HepG2 (cell line): ENCODE data around the gene LRRC74A. TPM values are rescaled to one million over a fixed set of nuclear protein-coding genes. Genes with fewer than 3 reads are reported as not detected.

Experiments used
- ATAC-seq: fragments of 200-7000 bp; cut with Tn5 transposase; 3 replicates; pipeline ENCODE4 v1.9.1; 2020; ENCODE audit warnings: mild to moderate bottlenecking, moderate library complexity
- BruUV-seq: library from RNA; stranded (reverse); fragments of 400-500 nt; replicated peaks from 2 replicates; lab custom pipeline; 2021; lab: Mats Ljungman, UMichigan
- CTCF ChIA-PET: fragments of 300-600 bp; formaldehyde crosslinking; extraction: SDS; loops from one replicate; lab custom pipeline; 2021; ENCODE audit warnings: low total read pairs, inconsistent platforms, low intra/inter-chr PET ratio; lab: Yijun Ruan, JAX
- POLR2A ChIA-PET: fragments of 350-600 bp; sonication (Branson Sonifier 250); formaldehyde crosslinking; loops from one replicate; lab custom pipeline; 2020; ENCODE audit warnings: antibody characterized with exemption, inconsistent platforms; lab: Yijun Ruan, JAX
- DNase-seq: peaks from one replicate; pipeline ENCODE4 v3.0.0-alpha.2; 2015; ENCODE audit warnings: low spot score
- FAIRE-seq: peaks from 3 replicates; lab custom pipeline; 2011; peaks lifted over from hg19 to GRCh38; lab: Jason Lieb, UNC
- H2AFZ ChIP-seq: one replicate; pipeline ENCODE4 v1.6.1; 2011; ENCODE audit warnings: low read length, inconsistent platforms
- H3K27ac ChIP-seq: fragments of 300-600 bp; 3 replicates; pipeline ENCODE4 v1.8.0; 2011; ENCODE audit warnings: mixed run types, mild to moderate bottlenecking, mixed read lengths, low read length, inconsistent platforms; ENCODE audit not compliant: insufficient read depth; ENCODE audit errors: extremely low read length
- H3K27me3 ChIP-seq, 2 experiments: fragments of 200-600 bp in 1 of 2; 2 replicates in 1 of 2; 3 replicates in 1 of 2; pipeline versions ENCODE4 v1.6.0 to v1.8.0; 2011; ENCODE audit warnings: low read length in 2 of 2, mild to moderate bottlenecking in 2 of 2, moderate library complexity in 2 of 2, inconsistent platforms in 1 of 2; ENCODE audit not compliant: insufficient read depth in 2 of 2, control insufficient read depth in 1 of 2
- H3K36me3 ChIP-seq, 2 experiments: fragments of 200-600 bp in 1 of 2; replicated peaks in 1 of 2; 2 replicates in 1 of 2; 3 replicates in 1 of 2; pipeline versions ENCODE4 v1.5.1 to v1.8.0; 2011; ENCODE audit warnings: low read length in 2 of 2, inconsistent platforms in 1 of 2; ENCODE audit not compliant: insufficient read depth in 2 of 2, control insufficient read depth in 1 of 2
- H3K4me1 ChIP-seq: 2 replicates; pipeline ENCODE4 v1.5.1; 2012; ENCODE audit warnings: low read length, inconsistent platforms; ENCODE audit not compliant: insufficient read depth
- H3K4me2 ChIP-seq: 2 replicates; pipeline ENCODE4 v1.6.0; 2011; ENCODE audit warnings: low read depth, low read length, inconsistent platforms
- H3K4me3 ChIP-seq, 3 experiments: fragments of 200-600 bp in 1 of 3; sonication (generic), shearing (Covaris generic) in 1 of 3; replicated peaks in 1 of 3; 2 replicates each; pipeline ENCODE4 v1.5.1; 2011 to 2016; ENCODE audit warnings: low read length in 3 of 3, inconsistent platforms in 2 of 3, low read depth in 2 of 3, mild to moderate bottlenecking in 2 of 3, control low read depth in 1 of 3, mixed read lengths in 1 of 3; ENCODE audit not compliant: insufficient read depth in 1 of 3
- H3K79me2 ChIP-seq: one replicate; pipeline ENCODE4 v1.6.1; 2011; ENCODE audit warnings: low read length, inconsistent platforms; ENCODE audit not compliant: insufficient read depth
- H3K9ac ChIP-seq: 2 replicates; pipeline ENCODE4 v1.6.0; 2011; ENCODE audit warnings: mild to moderate bottlenecking, low read depth, low read length, inconsistent platforms; ENCODE audit not compliant: insufficient read depth
- H3K9me3 ChIP-seq: 2 replicates; pipeline ENCODE4 v1.5.1; 2012; ENCODE audit warnings: mild to moderate bottlenecking, low read length
- H4K20me1 ChIP-seq: 2 replicates; pipeline ENCODE4 v1.6.0; 2011; ENCODE audit warnings: inconsistent platforms, mild to moderate bottlenecking, low read length, moderate library complexity; ENCODE audit not compliant: insufficient read depth
- FOXK1 ChIP-seq: sonication (generic); formaldehyde crosslinking; IDR thresholded peaks from 2 replicates; pipeline ENCODE4 v1.4.0; 2020; ENCODE audit warnings: low read depth, missing genetic modification reagents, borderline replicate concordance
- IKZF1 ChIP-seq: fragments of 450-650 bp; IDR thresholded peaks from 2 replicates; pipeline ENCODE4 v1.7.1; 2016
- KLF15 ChIP-seq: sonication (generic); formaldehyde crosslinking; IDR thresholded peaks from 2 replicates; pipeline ENCODE4 v1.8.1; 2023; ENCODE audit warnings: borderline replicate concordance, mild to moderate bottlenecking, inconsistent platforms, missing genetic modification reagents, mixed read lengths
- KLF9 ChIP-seq: IDR thresholded peaks from 2 replicates; pipeline ENCODE4 v1.6.1; 2016; ENCODE audit warnings: low read depth
- NFIC ChIP-seq: IDR thresholded peaks from 2 replicates; pipeline ENCODE4 v1.6.1; 2012; ENCODE audit warnings: mild to moderate bottlenecking, low read length, inconsistent platforms
- PAF1 ChIP-seq: IDR thresholded peaks from 2 replicates; pipeline ENCODE4 v1.6.1; 2016; ENCODE audit warnings: missing genetic modification reagents, missing compliant biosample characterization
- RXRA ChIP-seq: sonication (generic); formaldehyde crosslinking; IDR thresholded peaks from 2 replicates; pipeline ENCODE4 v1.5.1; 2020; ENCODE audit warnings: missing genetic modification reagents
- SALL1 ChIP-seq: sonication (generic); formaldehyde crosslinking; IDR thresholded peaks from 2 replicates; pipeline ENCODE4 v1.8.0; 2022; ENCODE audit warnings: mild to moderate bottlenecking, missing genetic modification reagents
- SMYD3 ChIP-seq: sonication (generic); formaldehyde crosslinking; IDR thresholded peaks from 2 replicates; pipeline ENCODE4 v1.8.1; 2023; ENCODE audit warnings: mild to moderate bottlenecking, missing genetic modification reagents
- ZBTB1 ChIP-seq: sonication (generic); formaldehyde crosslinking; IDR thresholded peaks from 2 replicates; pipeline ENCODE4 v1.4.0; 2020; ENCODE audit warnings: missing genetic modification reagents, borderline replicate concordance
- ZBTB38 ChIP-seq: sonication (generic); formaldehyde crosslinking; IDR thresholded peaks from 2 replicates; pipeline ENCODE4 v1.5.1; 2020; ENCODE audit warnings: mild to moderate bottlenecking, missing genetic modification reagents
- ZNF160 ChIP-seq: sonication (generic); formaldehyde crosslinking; IDR thresholded peaks from 2 replicates; pipeline ENCODE4 v1.8.0; 2022; ENCODE audit warnings: mild to moderate bottlenecking, inconsistent platforms, missing genetic modification reagents
- ZNF207 ChIP-seq: fragments of 450-650 bp; IDR thresholded peaks from 2 replicates; pipeline ENCODE4 v1.6.1; 2016; ENCODE audit warnings: antibody characterized with exemption, borderline replicate concordance
- ZNF644 ChIP-seq: IDR thresholded peaks from 2 replicates; pipeline ENCODE4 v1.6.1; 2016; ENCODE audit warnings: low read depth
- ZNF703 ChIP-seq: sonication (generic); formaldehyde crosslinking; IDR thresholded peaks from 2 replicates; pipeline ENCODE4 v1.5.1; 2020; ENCODE audit warnings: missing genetic modification reagents, mild to moderate bottlenecking, moderate library complexity, borderline replicate concordance
- ZNF772 ChIP-seq: sonication (generic); formaldehyde crosslinking; IDR thresholded peaks from 2 replicates; pipeline ENCODE4 v1.5.0; 2020; ENCODE audit warnings: mild to moderate bottlenecking, missing genetic modification reagents
- WGBS: methylation state at CpG from one replicate; pipeline ENCODE4 v1.1.6; 2017; ENCODE audit warnings: low lambda C conversion rate; 5-methylcytosine and 5-hydroxymethylcytosine counted together
- in situ Hi-C: cut with HindIII; loops from 2 replicates; pipeline ENCODE4 v1.10.0; 2017; ENCODE audit warnings: low pct_unique_long_range_greater_than_20kb; ENCODE audit not compliant: extremely low pct_ligation_motif_present
- intact Hi-C: fragments of 100-400 bp; cut with micrococcal nuclease; formaldehyde crosslinking; loops from one replicate; pipeline ENCODE4 v1.10.0; 2022; ENCODE audit not compliant: unreplicated experiment
- polyA plus RNA-seq, 8 experiments: library from polyadenylated mRNA; depleted of rRNA in 3 of 8; stranded (reverse) in 7 of 8; unstranded in 1 of 8; fragments of >200 nt; fragmentation: Illumina TruSeq in 4 of 8; extraction: Trizol in 4 of 8; gene quantifications; 2 replicates each; pipeline versions ENCODE4 v1.2.1 to v1.2.3, GENCODE V29; 2011 to 2016; ENCODE audit warnings: low read depth in 4 of 8, missing spikeins in 1 of 8, mixed read lengths in 1 of 8; ENCODE audit not compliant: insufficient read depth in 1 of 8
- total RNA-seq, 5 experiments: library from RNA; depleted of rRNA; stranded (reverse); fragments of >200 nt; fragmentation: Illumina TruSeq; extraction: Trizol; gene quantifications; 2 replicates each; pipeline ENCODE4 v1.2.3, GENCODE V29; 2016; ENCODE audit warnings: low read depth in 1 of 5
- TF ChIP-seq, protein P1 (sequence below): sonication (generic); formaldehyde crosslinking; IDR thresholded peaks from 2 replicates; pipeline ENCODE4 v1.5.0; 2020; ENCODE audit warnings: mild to moderate bottlenecking, missing genetic modification reagents, borderline replicate concordance

The LRRC74A gene
- total and polyA plus RNA-seq, 2 of the 13 experiments (the other 11 are each of a cell fraction or from before 2014, with no cell fraction given) = not detected

DNA sequence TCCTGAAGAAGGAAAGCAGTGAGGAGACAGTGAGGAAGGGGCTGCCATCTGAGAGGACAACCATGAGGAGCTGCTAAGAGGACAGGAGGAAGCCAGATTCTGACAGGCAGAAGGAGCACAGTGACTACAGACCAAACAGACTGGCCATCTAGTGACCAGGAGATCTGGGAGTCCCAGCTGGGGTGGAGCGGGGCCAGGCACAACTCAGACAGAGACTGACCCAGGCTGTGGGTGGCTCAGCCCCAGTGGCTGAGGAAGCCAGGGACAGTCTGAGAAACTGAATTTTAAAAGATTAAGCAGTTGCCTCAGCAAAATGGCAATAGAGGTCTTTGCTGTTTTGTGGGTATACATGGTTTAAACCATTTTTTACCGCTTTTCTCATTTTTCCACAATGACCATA, 28.9 kb downstream of the LRRC74A start (continued):
- TF ChIP-seq ZNF207 = no peak

- ChIA-PET POLR2A (no interaction called here), CTCF (no interaction called here)
- H2AFZ ChIP-seq = no peak overlapping the region
- ATAC-seq = no peak
- FAIRE-seq = no peak
- H3K9ac ChIP-seq = no peak overlapping the region
- H3K9me3 ChIP-seq = no peaks in the 10 kb centered on the region
- no peak overlapping the region for H3K4me2 ChIP-seq
- H3K4me1 ChIP-seq = no peaks in the 10 kb centered on the region
- intact Hi-C loops (no loop called here), in situ Hi-C loops (no loop called here)
- WGBS = 0% methylated on average over 1 of the region's 1 CpG
- no TSS peak for BruUV-seq
- H4K20me1 ChIP-seq = no peaks in the 10 kb centered on the region
- H3K27ac ChIP-seq = no peak overlapping the region
- H3K79me2 ChIP-seq = no peaks in the 10 kb centered on the region
- no peak for TF ChIP-seq KLF15
- TF ChIP-seq IKZF1 = 0 out of 2 replicates have a peak, but pooled peaks have one; percentile 31
- no peak for TF ChIP-seq KLF9 (CRISPR knock-in tag)
- no peaks in the 10 kb centered on the region for H3K36me3 ChIP-seq
- no peak overlapping the region for H3K4me3 ChIP-seq
- DNase-seq = no peak
- H3K27me3 ChIP-seq = peaks cover 0 to 1% of the 10 kb centered on the region in 2 experiments; a peak in 1 of 5 replicates
Measured at GRCh38 chr14:76856769-76857168, 30.6 kb downstream of the LRRC74A start.

DNA sequence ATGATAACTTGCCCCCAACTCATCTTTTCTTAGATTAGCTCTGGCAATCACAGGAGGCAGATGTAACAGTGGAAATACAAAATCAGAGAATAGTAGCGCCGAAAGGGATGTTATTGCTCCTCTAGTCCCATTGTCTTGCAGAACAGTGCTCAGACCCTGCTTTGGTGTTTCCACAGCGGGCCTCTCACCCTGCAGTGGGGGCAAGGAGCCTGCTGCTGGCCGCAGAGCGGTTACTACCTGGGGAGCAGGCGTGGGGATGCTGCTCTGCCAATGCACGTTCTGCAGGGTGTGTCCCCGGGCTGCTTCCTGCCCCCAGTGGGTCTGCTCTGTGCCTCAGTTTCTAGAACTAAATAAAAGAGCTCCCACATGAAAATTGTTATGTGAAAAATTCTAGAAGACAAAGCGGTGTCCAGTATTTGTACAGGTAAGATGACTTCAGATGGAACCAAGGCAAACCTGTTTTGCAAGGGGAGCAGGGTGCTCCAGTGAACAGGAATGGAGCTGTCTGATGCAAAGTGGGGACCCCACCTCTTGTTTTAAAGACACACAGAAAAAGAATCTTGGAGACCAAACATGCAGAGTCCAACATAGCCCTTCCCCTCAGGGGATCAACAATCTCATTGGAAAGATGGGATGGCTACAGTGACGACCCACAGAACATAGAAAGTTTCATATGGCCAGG, 35.5 kb downstream of the LRRC74A start:
- H3K9ac ChIP-seq = no peak overlapping the region
- no peaks in the 10 kb centered on the region for H3K79me2 ChIP-seq
- H3K4me2 ChIP-seq = no peak overlapping the region
- peaks cover 0 to 14% of the 10 kb centered on the region in 2 experiments; a peak in 2 of 5 replicates for H3K27me3 ChIP-seq
- BruUV-seq = no TSS peak
- DNase-seq = no peak
- no peak for FAIRE-seq
- POLR2A ChIA-PET = no interaction called here
- H3K4me1 ChIP-seq = peaks cover 8% of the 10 kb centered on the region
- H2AFZ ChIP-seq = no peak overlapping the region
- no peak for ATAC-seq
- CTCF ChIA-PET = no interaction called here
- no peaks in the 10 kb centered on the region for H3K9me3 ChIP-seq
- intact Hi-C loops = no loop called here
- H3K4me3 ChIP-seq = no peak overlapping the region
- in situ Hi-C loops = no loop called here
- 47% methylated on average over 10 of the region's 10 CpGs for WGBS
- no peaks in the 10 kb centered on the region for H4K20me1 ChIP-seq
- H3K36me3 ChIP-seq = no peaks in the 10 kb centered on the region
- no peak overlapping the region for H3K27ac ChIP-seq
- TF ChIP-seq, protein P1, sequence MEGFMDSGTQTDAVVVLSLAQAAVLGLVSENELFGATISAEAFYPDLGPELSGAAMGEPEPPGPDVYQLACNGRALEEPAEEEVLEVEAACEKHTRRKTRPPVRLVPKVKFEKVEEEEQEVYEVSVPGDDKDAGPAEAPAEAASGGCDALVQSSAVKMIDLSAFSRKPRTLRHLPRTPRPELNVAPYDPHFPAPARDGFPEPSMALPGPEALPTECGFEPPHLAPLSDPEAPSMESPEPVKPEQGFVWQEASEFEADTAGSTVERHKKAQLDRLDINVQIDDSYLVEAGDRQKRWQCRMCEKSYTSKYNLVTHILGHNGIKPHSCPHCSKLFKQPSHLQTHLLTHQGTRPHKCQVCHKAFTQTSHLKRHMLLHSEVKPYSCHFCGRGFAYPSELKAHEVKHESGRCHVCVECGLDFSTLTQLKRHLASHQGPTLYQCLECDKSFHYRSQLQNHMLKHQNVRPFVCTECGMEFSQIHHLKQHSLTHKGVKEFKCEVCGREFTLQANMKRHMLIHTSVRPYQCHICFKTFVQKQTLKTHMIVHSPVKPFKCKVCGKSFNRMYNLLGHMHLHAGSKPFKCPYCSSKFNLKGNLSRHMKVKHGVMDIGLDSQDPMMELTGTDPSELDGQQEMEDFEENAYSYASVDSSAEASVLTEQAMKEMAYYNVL = no peak
- TF ChIP-seq RXRA (CRISPR knock-in tag) = no peak
- TF ChIP-seq SMYD3 (CRISPR knock-in tag) = no peak
- no peak for TF ChIP-seq ZBTB1
- TF ChIP-seq ZNF160 (CRISPR knock-in tag) = no peak
- no peak for TF ChIP-seq ZNF703
- TF ChIP-seq IKZF1 = no peak
- TF ChIP-seq ZBTB38 (CRISPR knock-in tag) = no peak
- TF ChIP-seq ZNF772 (CRISPR knock-in tag) = no peak
- TF ChIP-seq SALL1 (CRISPR knock-in tag) = no peak
- TF ChIP-seq FOXK1 (CRISPR knock-in tag) = no peak
- no peak for TF ChIP-seq ZNF644
- no peak for TF ChIP-seq NFIC
- TF ChIP-seq PAF1 (CRISPR knock-in tag) = no peak
